ENCODE data around the gene GEN1.

- TF ChIP-seq CTCF (IDR thresholded peaks at IDR 0.05) (no peak), POLR2A (IDR thresholded peaks at IDR 0.05) (no peak)
Observed at GRCh38 chr2:17768894-17769293, 15.0 kb downstream of the GEN1 start.
